Measurements from ENCODE around the gene DNAJA4. TPM values are rescaled to one million over a fixed set of nuclear protein-coding genes. Genes with fewer than 3 reads are reported as not detected.
A peak's percentile ranks its signal among the peaks of the same experiment; 100 is the strongest.

DNAJA4 gene
- total RNA-seq, 4 donors from 2014 or later: 14.2 to 16.9 (median 16.4) TPM

GRCh38 chr15:78260489-78260888, 3.9 kb upstream of the DNAJA4 start:
- no peak overlapping the region for H3K4me3 ChIP-seq
- TF ChIP-seq, protein P1, sequence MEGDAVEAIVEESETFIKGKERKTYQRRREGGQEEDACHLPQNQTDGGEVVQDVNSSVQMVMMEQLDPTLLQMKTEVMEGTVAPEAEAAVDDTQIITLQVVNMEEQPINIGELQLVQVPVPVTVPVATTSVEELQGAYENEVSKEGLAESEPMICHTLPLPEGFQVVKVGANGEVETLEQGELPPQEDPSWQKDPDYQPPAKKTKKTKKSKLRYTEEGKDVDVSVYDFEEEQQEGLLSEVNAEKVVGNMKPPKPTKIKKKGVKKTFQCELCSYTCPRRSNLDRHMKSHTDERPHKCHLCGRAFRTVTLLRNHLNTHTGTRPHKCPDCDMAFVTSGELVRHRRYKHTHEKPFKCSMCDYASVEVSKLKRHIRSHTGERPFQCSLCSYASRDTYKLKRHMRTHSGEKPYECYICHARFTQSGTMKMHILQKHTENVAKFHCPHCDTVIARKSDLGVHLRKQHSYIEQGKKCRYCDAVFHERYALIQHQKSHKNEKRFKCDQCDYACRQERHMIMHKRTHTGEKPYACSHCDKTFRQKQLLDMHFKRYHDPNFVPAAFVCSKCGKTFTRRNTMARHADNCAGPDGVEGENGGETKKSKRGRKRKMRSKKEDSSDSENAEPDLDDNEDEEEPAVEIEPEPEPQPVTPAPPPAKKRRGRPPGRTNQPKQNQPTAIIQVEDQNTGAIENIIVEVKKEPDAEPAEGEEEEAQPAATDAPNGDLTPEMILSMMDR (IDR thresholded peaks at IDR 0.05): no peak
- TF ChIP-seq EP300 (IDR thresholded peaks at IDR 0.05): no peak
- TF ChIP-seq POLR2A (IDR thresholded peaks at IDR 0.05): no peak
- no peak for DNase-seq (ENCODE audit: low spot score in 2 of 2)
- WGBS, 2 donors: 33 to 41% methylated on average over 2 of the region's 2 CpGs
- H3K36me3 ChIP-seq: no peaks in the 10 kb centered on the region
- no peaks in the 10 kb centered on the region for H3K9me3 ChIP-seq
- no peak overlapping the region for H3K27ac ChIP-seq
- peaks cover 0 to 27% (median 5%) of the 10 kb centered on the region in 4 donors for H3K4me1 ChIP-seq
- H3K27me3 ChIP-seq: no peaks in the 10 kb centered on the region

GRCh38 chr15:78261062-78261461, 3.3 kb upstream of the DNAJA4 start:
- TF ChIP-seq, protein P1 (IDR thresholded peaks at IDR 0.05): no peak
- no peak for TF ChIP-seq EP300 (IDR thresholded peaks at IDR 0.05)
- TF ChIP-seq POLR2A (IDR thresholded peaks at IDR 0.05): no peak
- Histone ChIP-seq H3K36me3 (no peaks in the 10 kb centered on the region), H3K9me3 (no peaks in the 10 kb centered on the region), H3K27ac (no peak overlapping the region), H3K4me1 (peaks cover 0 to 32% (median 10%) of the 10 kb centered on the region in 4 donors), H3K4me3 (no peak overlapping the region), H3K27me3 (no peaks in the 10 kb centered on the region)
- no peak for DNase-seq (ENCODE audit: low spot score in 2 of 2)
- 49 to 52% methylated on average over 3 of the region's 3 CpGs for WGBS, 2 donors

- Histone ChIP-seq H3K4me1 (peaks cover 0 to 30% (median 12%) of the 10 kb centered on the region in 4 donors), H3K36me3 (no peaks in the 10 kb centered on the region), H3K4me3 (no peak overlapping the region), H3K27me3 (no peaks in the 10 kb centered on the region), H3K9me3 (no peaks in the 10 kb centered on the region), H3K27ac (no peak overlapping the region)
- TF ChIP-seq, protein P1 (IDR thresholded peaks at IDR 0.05): no peak
- TF ChIP-seq POLR2A (IDR thresholded peaks at IDR 0.05): no peak
- TF ChIP-seq EP300 (IDR thresholded peaks at IDR 0.05): no peak
- no peak for DNase-seq (ENCODE audit: low spot score in 2 of 2)
- WGBS, 2 donors: 88 to 90% methylated on average over 4 to 7 of the region's 7 CpGs
Measured at GRCh38 chr15:78263351-78263781, 996 bp upstream of the DNAJA4 start.

GRCh38 chr15:78263907-78264303, 457 bp upstream of the DNAJA4 start:
- Histone ChIP-seq H3K27ac (peak overlapping the region; percentile 60 to 84 (median 76)), H3K27me3 (no peaks in the 10 kb centered on the region), H3K36me3 (no peaks in the 10 kb centered on the region), H3K4me3 (peak overlapping the region; percentile 44 to 77 (median 56)), H3K9me3 (no peaks in the 10 kb centered on the region), H3K4me1 (peaks cover 0 to 30% (median 12%) of the 10 kb centered on the region in 4 donors)
- DNase-seq (ENCODE audit: low spot score in 2 of 2): no peak
- TF ChIP-seq POLR2A (IDR thresholded peaks at IDR 0.05) (no peak), EP300 (IDR thresholded peaks at IDR 0.05) (no peak)
- TF ChIP-seq, protein P1 (IDR thresholded peaks at IDR 0.05): no peak
- 64 to 100% methylated on average over 1 to 11 of the region's 23 CpGs for WGBS, 2 donors

DNA sequence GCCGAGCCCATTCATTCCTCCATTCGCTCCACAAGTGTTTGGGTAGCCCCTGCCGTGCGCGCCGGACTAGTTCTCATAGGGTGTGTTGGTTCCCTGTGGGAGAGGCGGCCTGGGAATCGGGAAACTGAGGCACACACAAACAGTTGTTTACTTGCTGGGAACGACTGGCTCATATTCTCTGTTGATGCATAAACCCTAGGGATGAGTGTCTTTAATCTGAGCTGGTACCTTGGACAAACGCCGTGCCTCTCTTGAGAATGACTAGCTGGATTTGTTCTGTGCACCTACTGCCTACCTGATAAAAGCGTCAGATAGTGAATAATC, 737 bp downstream of the DNAJA4 start:
- Histone ChIP-seq H3K36me3 (no peaks in the 10 kb centered on the region), H3K9me3 (no peaks in the 10 kb centered on the region), H3K27ac (peak overlapping the region; percentile 4 to 84 (median 70)), H3K4me1 (peaks cover 0 to 30% (median 12%) of the 10 kb centered on the region in 4 donors), H3K4me3 (peak overlapping the region; percentile 44 to 78 (median 72)), H3K27me3 (no peaks in the 10 kb centered on the region)
- no peak for DNase-seq (ENCODE audit: low spot score in 2 of 2)
- 45 to 57% methylated on average over 12 of the region's 12 CpGs for WGBS, 2 donors
- TF ChIP-seq, protein P1 (IDR thresholded peaks at IDR 0.05): no peak
- TF ChIP-seq POLR2A (IDR thresholded peaks at IDR 0.05): no peak
- TF ChIP-seq EP300 (IDR thresholded peaks at IDR 0.05): no peak
